Body of pancreas (tissue), 4 donors: ENCODE data around the gene WDR81.

Experiments
- POLR2A ChIP-seq, 3 donors: fragments of 450-650 bp; IDR thresholded peaks; one replicate each; pipeline ENCODE4 v1.6.1; 2016; ENCODE audit warnings: antibody characterized with exemption in 3 of 3, mild to moderate bottlenecking in 2 of 3
- TF ChIP-seq, protein P1 (sequence below), 7 experiments: fragments of 450-650 bp in 4 of 7; fragments of 200-600 bp in 3 of 7; sonication (generic) in 3 of 7; IDR thresholded peaks; one replicate each; pipeline ENCODE4 v1.5.1; 2016 to 2019; ENCODE audit warnings: antibody characterized with exemption in 7 of 7

DNA sequence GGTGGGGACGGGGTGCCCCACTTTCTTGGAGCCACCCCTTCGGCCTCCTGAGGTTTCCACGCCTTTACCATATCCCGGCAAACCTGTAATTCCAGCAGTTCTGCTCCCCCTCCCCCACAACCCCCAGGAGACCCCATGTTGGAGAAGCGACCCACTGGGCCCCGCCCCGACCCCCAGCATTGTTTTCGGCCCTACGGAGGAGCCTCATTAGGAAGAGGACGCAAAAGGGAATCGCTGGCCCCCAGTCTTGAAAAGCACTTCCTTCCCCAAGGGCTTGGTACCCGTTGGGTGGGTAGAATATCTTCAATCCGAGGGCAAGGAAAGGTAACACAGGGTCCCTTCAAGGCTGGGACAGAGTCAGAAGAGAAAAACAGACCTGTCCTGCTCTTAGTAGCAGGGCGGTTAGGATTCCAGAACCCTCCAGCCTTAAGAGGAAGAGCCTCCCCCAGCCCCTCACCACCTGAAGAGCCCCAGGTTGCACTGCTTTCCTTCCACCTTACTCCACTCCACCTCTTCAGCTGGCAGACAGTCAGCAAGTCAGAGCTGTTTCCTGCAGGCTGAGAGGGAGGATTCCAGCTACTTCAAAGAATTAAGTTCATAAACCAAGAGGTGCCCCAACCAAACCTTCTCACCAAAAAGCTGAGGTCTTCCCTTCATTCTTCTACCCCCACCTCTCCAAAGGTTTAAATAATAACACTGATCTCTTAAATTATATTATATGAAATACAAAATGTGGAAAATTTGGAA is 13.5 kb upstream of the WDR81 start:
- TF ChIP-seq POLR2A (IDR thresholded peaks at IDR 0.05), result no peak
- TF ChIP-seq, protein P1, sequence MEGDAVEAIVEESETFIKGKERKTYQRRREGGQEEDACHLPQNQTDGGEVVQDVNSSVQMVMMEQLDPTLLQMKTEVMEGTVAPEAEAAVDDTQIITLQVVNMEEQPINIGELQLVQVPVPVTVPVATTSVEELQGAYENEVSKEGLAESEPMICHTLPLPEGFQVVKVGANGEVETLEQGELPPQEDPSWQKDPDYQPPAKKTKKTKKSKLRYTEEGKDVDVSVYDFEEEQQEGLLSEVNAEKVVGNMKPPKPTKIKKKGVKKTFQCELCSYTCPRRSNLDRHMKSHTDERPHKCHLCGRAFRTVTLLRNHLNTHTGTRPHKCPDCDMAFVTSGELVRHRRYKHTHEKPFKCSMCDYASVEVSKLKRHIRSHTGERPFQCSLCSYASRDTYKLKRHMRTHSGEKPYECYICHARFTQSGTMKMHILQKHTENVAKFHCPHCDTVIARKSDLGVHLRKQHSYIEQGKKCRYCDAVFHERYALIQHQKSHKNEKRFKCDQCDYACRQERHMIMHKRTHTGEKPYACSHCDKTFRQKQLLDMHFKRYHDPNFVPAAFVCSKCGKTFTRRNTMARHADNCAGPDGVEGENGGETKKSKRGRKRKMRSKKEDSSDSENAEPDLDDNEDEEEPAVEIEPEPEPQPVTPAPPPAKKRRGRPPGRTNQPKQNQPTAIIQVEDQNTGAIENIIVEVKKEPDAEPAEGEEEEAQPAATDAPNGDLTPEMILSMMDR (IDR thresholded peaks at IDR 0.05), result no peak
